ENCODE measurements around the gene EIF1. TPM values are rescaled to one million over a fixed set of nuclear protein-coding genes. Genes with fewer than 3 reads are reported as not detected.

EIF1 gene
- total and polyA plus RNA-seq, 2 of the 8 experiments (the other 6 are each of a cell fraction or from before 2014, with no cell fraction given): 175 to 539 TPM

DNA sequence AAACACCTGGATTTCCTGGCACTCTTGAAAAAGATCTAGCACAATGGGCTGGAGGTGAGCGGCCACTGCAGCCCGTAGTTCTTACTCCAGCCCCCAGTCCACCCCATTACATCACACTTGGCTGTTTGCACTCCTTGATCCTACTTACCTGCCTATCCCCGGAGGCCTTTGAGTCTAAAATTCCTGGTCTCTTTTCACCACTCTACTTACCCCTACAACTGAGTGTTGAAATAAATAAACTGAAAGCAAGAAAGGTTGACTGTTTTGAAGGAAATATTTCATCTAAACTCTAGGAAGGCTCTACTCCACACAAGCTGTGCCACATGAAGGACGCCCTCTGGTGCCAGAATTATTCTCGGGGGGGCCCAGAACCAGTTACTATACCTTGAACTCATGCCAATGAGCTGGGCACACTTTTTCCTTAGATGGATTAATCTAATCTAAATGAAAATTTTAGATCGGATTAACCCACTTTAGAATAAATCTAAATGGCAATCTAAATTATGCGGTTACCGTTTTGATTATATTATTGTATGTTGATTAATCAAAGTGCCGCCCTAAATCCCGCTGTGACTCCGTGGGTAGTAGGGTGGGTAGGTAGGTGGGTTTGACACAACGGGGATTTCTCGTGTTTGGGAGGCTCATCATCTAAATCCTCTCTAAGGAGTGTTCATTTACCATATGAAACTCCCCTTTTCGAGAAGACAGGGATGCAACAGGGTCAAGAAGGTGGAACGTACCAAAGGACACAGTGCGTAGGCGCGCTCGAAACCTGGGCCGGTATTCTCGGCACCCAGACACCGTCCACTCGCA is 651 bp upstream of the EIF1 start (continued):
- TF ChIP-seq BACH1 (IDR thresholded peaks at IDR 0.05; ENCODE audit: low read length): no peak
- TF ChIP-seq CEBPB (IDR thresholded peaks at IDR 0.05; ENCODE audit: low read depth, low read length): no peak
- no peak for TF ChIP-seq KDM1A (IDR thresholded peaks at IDR 0.05; ENCODE audit: borderline replicate concordance, low read length)
- no peak for TF ChIP-seq YY1 (IDR thresholded peaks at IDR 0.05; ENCODE audit: low read depth, low read length)
